ELR (cell line): ENCODE measurements around the gene IREB2.
A peak's percentile ranks its signal among the peaks of the same experiment; 100 is the strongest.
"Not testable (repeated sequence)": the region's sequence is repeated elsewhere in the genome, so short reads cannot be mapped to it uniquely, and the experiment has no call there.

Experiments used
- DNase-seq: peaks from one replicate; pipeline ENCODE4 v3.0.0-alpha.2; 2015; ENCODE audit warnings: low read depth

IREB2 gene

GRCh38 chr15:78477295-78477694, 39.3 kb downstream of the IREB2 start:
- no peak for DNase-seq

- no peak for DNase-seq
Observed at GRCh38 chr15:78479650-78480049, 41.6 kb downstream of the IREB2 start.

GRCh38 chr15:78481917-78482316, 43.9 kb downstream of the IREB2 start:
- DNase-seq: no peak

GRCh38 chr15:78492872-78493271, 54.9 kb downstream of the IREB2 start:
- no peak for DNase-seq

GRCh38 chr15:78501857-78502256, 63.8 kb downstream of the IREB2 start:
- no peak for DNase-seq

- DNase-seq: no peak
Observed at GRCh38 chr15:78502641-78503040, 64.6 kb downstream of the IREB2 start.

- DNase-seq: peak; percentile 98
Observed at GRCh38 chr15:78506971-78507830, 69.2 kb downstream of the IREB2 start, which contains the start of gene HYKK. HYKK (plus strand) TSS chr15:78507577; CDS start chr15:78513089, 5,512 bp downstream.

GRCh38 chr15:78507831-78508160, 69.8 kb downstream of the IREB2 start:
- DNase-seq: no peak

- DNase-seq: no peak
Observed at GRCh38 chr15:78508272-78508671, 70.3 kb downstream of the IREB2 start.

- DNase-seq: no peak
Observed at GRCh38 chr15:78509726-78510312, 71.8 kb downstream of the IREB2 start.

- not testable (repeated sequence) for DNase-seq
Observed at GRCh38 chr15:78520035-78520434, 82.0 kb downstream of the IREB2 start.

- DNase-seq: no peak
Observed at GRCh38 chr15:78524230-78524629, 86.2 kb downstream of the IREB2 start.

- DNase-seq: no peak
Observed at GRCh38 chr15:78527325-78527724, 89.3 kb downstream of the IREB2 start.

- no peak for DNase-seq
Observed at GRCh38 chr15:78533331-78533730, 95.3 kb downstream of the IREB2 start.

- DNase-seq: no peak
Observed at GRCh38 chr15:78536134-78536533, 98.1 kb downstream of the IREB2 start.

GRCh38 chr15:78537266-78537905, 99.4 kb downstream of the IREB2 start:
- no peak for DNase-seq

- no peak for DNase-seq
Observed at GRCh38 chr15:78538358-78538757, 100.3 kb downstream of the IREB2 start.

GRCh38 chr15:78539464-78540140, 101.6 kb downstream of the IREB2 start:
- DNase-seq: not testable (repeated sequence)

- DNase-seq: peak; percentile 85
Observed at GRCh38 chr15:78540141-78540870, 102.3 kb downstream of the IREB2 start, which contains the start of gene PSMA4. PSMA4 (plus strand) TSS chr15:78540444; CDS start chr15:78541928, 1,484 bp downstream.

GRCh38 chr15:78540871-78541743, 103.1 kb downstream of the IREB2 start:
- DNase-seq: peak; percentile 23

GRCh38 chr15:78541744-78542034, 103.7 kb downstream of the IREB2 start:
- DNase-seq: no peak
